GM06990 (cell line): ENCODE data around the gene SLC28A1.

Experiments used
- DNase-seq: peaks from one replicate; pipeline ENCODE4 v3.0.0-alpha.2; 2011; ENCODE audit not compliant: insufficient read length; ENCODE audit errors: extremely low read depth
- H3K27me3 ChIP-seq: replicated peaks from 2 replicates; pipeline ENCODE4 v1.6.0; 2011; ENCODE audit warnings: low read length; ENCODE audit not compliant: control insufficient read depth, insufficient read depth
- H3K36me3 ChIP-seq: 2 replicates; pipeline ENCODE4 v1.5.1; 2011; ENCODE audit warnings: low read length; ENCODE audit not compliant: control insufficient read depth, insufficient read depth
- H3K4me3 ChIP-seq: replicated peaks from 2 replicates; pipeline ENCODE4 v1.5.1; 2011; ENCODE audit warnings: low read depth, mild to moderate bottlenecking, control low read depth, low read length
- TF ChIP-seq, protein P1 (sequence below): IDR thresholded peaks from 2 replicates; pipeline ENCODE4 v1.5.1; 2011; ENCODE audit warnings: low read length, control low read depth, mild to moderate bottlenecking, inconsistent platforms; ENCODE audit not compliant: insufficient read depth, poor library complexity, severe bottlenecking

Gene SLC28A1

DNA sequence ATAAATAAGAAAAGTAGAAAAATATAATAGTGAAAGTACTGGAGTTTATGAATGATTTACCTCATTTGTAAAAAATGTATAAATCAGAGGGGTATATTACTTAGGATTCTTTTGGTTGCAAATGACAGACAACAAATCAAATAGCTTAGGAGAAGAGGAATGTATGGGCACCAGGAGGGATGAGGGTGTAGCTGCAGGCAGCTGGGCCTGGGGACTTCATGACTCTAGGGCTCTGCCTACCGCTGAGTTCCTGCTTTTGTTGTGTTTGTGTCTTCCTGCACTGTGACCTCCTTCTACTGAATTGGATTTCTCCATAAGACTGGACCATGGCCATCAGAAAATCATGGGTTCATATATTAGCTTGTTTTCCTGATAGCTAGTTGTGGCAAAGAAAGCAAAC is 69.3 kb downstream of the SLC28A1 start:
- DNase-seq = no peak
- no peaks in the 10 kb centered on the region for H3K36me3 ChIP-seq
- H3K27me3 ChIP-seq = no peaks in the 10 kb centered on the region; the same call in 1 of the 2 replicates
- no peak overlapping the region for H3K4me3 ChIP-seq
- TF ChIP-seq, protein P1, sequence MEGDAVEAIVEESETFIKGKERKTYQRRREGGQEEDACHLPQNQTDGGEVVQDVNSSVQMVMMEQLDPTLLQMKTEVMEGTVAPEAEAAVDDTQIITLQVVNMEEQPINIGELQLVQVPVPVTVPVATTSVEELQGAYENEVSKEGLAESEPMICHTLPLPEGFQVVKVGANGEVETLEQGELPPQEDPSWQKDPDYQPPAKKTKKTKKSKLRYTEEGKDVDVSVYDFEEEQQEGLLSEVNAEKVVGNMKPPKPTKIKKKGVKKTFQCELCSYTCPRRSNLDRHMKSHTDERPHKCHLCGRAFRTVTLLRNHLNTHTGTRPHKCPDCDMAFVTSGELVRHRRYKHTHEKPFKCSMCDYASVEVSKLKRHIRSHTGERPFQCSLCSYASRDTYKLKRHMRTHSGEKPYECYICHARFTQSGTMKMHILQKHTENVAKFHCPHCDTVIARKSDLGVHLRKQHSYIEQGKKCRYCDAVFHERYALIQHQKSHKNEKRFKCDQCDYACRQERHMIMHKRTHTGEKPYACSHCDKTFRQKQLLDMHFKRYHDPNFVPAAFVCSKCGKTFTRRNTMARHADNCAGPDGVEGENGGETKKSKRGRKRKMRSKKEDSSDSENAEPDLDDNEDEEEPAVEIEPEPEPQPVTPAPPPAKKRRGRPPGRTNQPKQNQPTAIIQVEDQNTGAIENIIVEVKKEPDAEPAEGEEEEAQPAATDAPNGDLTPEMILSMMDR = no peak

DNA sequence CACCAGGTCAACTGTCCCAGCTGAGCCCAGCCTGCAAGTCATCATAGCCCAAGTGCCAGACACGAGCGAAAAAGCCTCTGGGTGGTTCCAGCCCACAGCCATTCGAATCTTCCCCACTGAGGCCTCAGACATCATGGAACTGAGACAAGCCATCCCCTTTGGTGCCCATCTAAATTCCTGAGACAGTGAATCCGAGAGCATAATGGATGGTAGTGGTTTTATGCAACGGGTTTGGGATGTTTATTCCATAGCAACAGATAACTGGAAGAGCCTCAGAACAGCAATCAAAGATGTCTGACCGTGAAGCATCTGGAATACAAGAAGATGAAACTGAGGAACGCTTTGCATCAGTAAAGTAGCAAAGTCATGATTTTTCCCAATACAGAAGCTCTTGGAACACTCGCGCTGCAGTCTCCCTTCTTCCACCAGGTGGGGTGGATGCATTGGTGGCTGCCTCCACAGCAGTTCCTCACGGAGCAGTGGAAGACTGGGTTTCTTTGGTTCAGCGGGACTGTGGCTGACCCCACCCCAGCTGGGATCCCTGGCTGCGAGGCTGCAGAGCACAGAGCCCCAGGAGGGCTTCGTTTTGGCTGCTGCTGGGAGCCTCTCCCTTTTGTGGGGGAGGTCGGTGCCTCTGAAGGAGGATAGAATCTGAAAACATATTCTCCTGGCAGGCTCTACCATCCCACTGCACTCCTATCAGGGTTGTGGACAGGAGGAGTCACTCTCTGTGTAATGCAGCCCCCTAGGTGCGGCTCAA is 70.8 kb downstream of the SLC28A1 start:
- Histone ChIP-seq H3K27me3 (no peaks in the 10 kb centered on the region), H3K36me3 (no peaks in the 10 kb centered on the region), H3K4me3 (no peak overlapping the region)
- TF ChIP-seq, protein P1 = peak; percentile 81
- no peak for DNase-seq

DNA sequence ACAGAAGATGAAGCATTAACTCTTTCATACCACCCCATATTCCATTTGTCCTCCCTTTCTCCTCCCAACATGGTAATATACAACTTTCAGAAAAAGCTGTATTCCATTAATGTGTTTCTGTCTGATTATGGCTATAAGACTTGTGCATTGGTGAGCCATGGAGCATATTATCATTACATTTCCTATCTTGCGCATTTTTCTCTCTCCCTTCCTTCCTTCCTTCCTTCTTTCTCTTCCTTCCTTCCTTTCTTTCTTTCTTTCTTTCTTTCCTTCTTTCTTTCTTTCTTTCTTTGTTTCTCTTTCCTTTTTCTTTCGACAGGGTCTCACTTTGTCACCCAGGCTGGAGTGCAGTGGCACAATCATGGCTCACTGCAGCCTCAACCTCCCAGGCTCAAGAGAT is 71.7 kb downstream of the SLC28A1 start:
- DNase-seq = no peak
- Histone ChIP-seq H3K36me3 (no peaks in the 10 kb centered on the region), H3K27me3 (no peaks in the 10 kb centered on the region), H3K4me3 (no peak overlapping the region)
- TF ChIP-seq, protein P1 = no peak

DNA sequence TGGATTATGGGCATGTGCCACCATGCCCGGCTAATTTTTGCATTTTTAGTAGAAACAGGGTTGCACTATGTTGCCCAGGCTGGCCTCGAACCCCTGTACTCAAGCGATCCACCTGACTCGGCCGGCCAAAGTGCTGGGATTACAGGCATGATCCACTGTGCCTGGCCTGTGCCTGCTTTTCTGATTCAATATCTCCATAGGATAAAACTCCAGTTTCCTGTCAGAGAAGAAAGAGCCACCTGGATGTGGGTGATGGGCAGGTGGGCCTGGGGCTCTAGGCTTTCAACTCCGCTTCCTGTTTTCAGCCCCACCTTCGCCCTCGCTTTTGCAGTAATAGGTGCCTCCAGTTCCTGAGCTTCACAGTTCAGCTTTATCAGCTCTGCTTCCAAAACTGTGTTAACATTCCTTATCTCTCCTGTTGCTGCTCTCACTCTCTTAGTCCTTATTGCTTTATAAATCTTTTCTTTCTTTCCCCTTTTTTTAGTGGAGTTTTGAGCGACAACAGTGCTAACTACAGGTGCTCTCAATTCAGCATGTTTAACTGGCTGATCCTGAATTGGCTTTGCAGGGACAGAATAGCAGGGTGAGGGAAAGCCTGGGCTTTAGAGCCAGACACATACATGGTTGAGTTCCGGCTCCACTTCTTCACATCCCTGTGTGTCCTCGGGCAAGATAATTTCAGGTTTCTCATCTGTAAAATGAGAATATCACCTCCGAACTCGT is 76.1 kb downstream of the SLC28A1 start:
- Histone ChIP-seq H3K36me3 (no peaks in the 10 kb centered on the region), H3K4me3 (no peak overlapping the region), H3K27me3 (no peaks in the 10 kb centered on the region)
- TF ChIP-seq, protein P1 = no peak
- DNase-seq = no peak

DNA sequence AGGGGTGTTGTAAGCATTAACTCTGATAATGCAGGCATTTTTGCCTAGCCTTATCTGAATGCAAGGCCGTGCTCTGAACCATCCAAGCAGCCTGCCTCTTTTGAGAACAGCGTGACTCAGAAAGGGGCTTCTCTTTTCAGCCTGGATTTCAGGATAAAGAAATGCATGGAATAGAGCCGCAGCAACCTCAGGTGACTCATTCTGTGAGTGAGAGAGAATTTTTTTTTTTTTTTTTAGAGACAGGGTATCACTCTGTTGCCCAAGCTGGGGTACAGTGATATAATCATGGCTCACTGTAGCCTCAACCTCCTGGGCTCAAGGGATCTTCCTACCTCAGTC is 76.6 kb downstream of the SLC28A1 start:
- Histone ChIP-seq H3K36me3 (no peaks in the 10 kb centered on the region), H3K4me3 (no peak overlapping the region), H3K27me3 (no peaks in the 10 kb centered on the region)
- DNase-seq = no peak
- TF ChIP-seq, protein P1 = no peak
